Thyroid gland (tissue), 4 donors: Measurements from ENCODE around the gene ELMO3.
A peak's percentile ranks its signal among the peaks of the same experiment; 100 is the strongest.

ENCODE experiments used
- POLR2A ChIP-seq, 2 donors: fragments of 450-650 bp; IDR thresholded peaks; one replicate each; pipeline ENCODE4 v1.6.1; 2017; ENCODE audit warnings: antibody characterized with exemption in 2 of 2, mild to moderate bottlenecking in 2 of 2, moderate library complexity in 1 of 2
- TF ChIP-seq, protein P1 (sequence below), 6 experiments: fragments of 200-600 bp in 3 of 6; fragments of 450-650 bp in 3 of 6; sonication (generic) in 3 of 6; IDR thresholded peaks; one replicate each; pipeline ENCODE4 v1.5.1; 2016 to 2019; ENCODE audit warnings: antibody characterized with exemption in 6 of 6, mild to moderate bottlenecking in 2 of 6, inconsistent platforms in 1 of 6, moderate library complexity in 1 of 6

DNA sequence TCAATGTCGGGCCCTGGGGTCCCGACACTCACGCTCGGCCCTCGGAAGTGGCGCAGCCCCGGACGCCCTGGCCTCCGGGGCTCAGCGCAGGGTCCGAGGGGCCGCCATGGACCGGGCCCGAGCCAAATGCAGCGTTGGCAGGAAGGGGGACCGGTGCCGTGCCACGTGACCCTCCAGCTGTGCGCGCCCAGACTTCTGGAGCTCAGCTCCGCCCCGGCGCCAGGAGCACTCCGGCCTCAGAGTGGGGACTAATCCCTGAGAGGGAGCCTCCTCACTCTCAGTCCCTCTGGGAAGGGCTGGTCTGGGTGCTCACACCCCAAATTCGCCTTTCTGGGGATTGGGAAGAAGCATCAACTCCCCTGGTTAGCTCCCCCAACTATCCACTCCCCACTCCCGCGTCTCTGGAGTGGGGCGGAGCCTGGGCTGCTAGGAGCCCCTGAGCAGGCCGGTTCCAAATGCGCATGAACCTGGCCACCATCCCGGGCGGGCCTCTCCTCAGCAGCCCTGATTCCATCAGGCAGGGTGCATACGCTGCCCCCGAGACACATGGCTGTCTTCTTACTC is 48.0 kb upstream of the ELMO3 start, which contains the start of gene B3GNT9:
- peak in 1 of 2 donors; percentile 56 for TF ChIP-seq POLR2A (IDR thresholded peaks at IDR 0.05)
- TF ChIP-seq, protein P1, sequence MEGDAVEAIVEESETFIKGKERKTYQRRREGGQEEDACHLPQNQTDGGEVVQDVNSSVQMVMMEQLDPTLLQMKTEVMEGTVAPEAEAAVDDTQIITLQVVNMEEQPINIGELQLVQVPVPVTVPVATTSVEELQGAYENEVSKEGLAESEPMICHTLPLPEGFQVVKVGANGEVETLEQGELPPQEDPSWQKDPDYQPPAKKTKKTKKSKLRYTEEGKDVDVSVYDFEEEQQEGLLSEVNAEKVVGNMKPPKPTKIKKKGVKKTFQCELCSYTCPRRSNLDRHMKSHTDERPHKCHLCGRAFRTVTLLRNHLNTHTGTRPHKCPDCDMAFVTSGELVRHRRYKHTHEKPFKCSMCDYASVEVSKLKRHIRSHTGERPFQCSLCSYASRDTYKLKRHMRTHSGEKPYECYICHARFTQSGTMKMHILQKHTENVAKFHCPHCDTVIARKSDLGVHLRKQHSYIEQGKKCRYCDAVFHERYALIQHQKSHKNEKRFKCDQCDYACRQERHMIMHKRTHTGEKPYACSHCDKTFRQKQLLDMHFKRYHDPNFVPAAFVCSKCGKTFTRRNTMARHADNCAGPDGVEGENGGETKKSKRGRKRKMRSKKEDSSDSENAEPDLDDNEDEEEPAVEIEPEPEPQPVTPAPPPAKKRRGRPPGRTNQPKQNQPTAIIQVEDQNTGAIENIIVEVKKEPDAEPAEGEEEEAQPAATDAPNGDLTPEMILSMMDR (IDR thresholded peaks at IDR 0.05): no peak
